HG03520 (cell line): ENCODE measurements around the gene CRYBA4.
"Not testable (repeated sequence)": the region's sequence is repeated elsewhere in the genome, so short reads cannot be mapped to it uniquely, and the experiment has no call there.

Experiments
- ATAC-seq: cut with Tn5 transposase; IDR thresholded peaks from one replicate; pipeline ENCODE4 v1.9.1; 2021; ENCODE audit warnings: mild to moderate bottlenecking, moderate library complexity; ENCODE audit not compliant: unreplicated experiment

The CRYBA4 gene

DNA sequence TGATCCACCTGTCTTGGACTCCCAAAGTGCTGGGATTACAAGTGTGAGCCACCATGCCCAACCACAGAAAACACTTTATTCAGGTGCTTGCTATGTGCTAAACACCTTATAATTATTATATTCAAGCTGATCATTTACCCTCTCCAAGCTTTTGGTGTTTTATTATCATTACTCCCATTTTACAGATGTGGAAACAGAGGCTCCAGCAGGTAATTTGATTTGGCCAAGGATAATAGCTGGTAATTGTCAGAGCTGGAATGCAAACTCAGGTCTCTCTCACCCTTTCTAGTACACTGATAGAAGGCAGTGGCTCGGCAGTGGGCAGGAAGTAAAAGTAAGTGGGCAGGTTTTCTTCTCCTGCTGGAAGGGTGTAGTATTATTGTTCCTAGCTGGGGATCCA is 28.0 kb upstream of the CRYBA4 start:
- ATAC-seq: no peak

DNA sequence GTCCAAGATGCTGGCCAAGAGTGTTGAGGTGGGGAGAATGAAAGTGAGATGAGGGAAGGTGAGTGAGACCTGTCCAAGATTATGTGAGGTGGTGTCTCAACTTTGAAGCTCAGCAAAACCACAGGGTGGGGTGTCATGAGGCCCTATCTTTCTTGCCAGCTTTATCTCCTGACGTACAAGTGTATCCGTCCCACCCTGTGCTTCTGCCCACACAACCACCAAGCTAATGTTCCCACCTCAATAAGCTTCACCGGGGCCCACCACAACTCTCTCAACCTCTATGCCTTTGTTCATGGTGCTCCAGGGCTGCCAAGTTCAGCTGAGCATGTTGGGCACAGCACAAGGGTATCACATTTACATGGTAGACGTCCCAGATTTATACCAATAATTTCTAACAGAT is 24.7 kb upstream of the CRYBA4 start:
- ATAC-seq: no peak

DNA sequence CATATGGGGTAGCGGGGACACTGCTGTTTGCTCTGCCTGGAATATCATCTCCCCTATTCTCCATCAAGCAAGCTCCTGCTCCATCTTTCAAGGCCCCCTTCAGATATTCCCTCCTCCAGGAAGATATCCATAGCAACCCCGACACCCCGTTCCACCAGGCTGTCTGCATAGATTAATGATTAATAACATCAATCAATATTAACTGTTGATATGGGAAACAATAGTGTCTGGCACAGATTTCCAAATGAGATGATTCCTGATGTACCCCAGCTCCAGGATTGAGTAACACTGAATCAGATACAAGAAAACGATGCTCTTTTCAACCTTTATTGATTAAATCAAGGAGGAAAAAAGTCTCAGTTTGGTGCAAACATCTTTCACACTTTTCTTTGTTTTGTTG is 24.3 kb upstream of the CRYBA4 start:
- ATAC-seq: no peak

DNA sequence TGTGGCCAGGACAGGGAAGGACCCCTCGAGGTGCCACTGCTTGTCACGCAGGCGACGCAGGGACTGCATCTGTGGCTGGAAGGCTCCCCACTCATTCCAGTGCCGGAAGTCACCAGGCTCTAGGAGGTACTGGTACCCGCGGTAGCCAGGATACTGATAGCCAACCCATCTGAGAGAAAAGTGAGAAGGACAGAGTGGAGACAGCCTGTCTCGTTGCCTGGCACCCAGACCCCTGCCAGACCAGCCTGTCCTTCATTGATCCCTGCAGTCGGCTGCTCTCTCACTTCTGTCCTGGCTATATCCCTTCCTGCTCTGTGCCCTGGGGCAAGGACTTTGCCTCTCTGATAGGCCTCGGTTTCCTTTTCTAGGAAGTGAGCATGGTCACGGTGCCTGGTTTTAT is 22.3 kb upstream of the CRYBA4 start:
- no peak for ATAC-seq

GRCh38 chr22:26601726-26602125 is 20.0 kb upstream of the CRYBA4 start:
- ATAC-seq: no peak

GRCh38 chr22:26602127-26602526 is 19.6 kb upstream of the CRYBA4 start:
- no peak for ATAC-seq

DNA sequence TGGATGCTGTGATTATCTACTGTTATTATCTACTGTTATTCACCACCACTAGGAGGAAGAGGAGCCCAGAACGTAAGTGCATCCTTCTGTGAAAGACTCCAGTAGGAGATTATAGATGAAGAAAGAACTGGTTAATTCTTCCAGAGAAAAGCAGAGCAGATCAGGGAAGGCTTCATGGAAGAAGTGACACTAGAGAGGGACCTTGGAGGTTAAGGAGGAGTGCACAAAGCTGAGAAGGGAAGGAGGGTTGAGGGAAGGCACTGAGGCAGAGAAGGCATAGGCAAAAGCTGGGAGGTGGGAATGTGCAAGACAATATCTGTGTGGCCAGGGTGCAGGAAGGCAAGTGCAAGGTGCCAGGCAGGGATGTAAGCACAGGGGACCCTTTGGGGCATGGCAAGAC is 17.4 kb upstream of the CRYBA4 start:
- ATAC-seq: no peak

DNA sequence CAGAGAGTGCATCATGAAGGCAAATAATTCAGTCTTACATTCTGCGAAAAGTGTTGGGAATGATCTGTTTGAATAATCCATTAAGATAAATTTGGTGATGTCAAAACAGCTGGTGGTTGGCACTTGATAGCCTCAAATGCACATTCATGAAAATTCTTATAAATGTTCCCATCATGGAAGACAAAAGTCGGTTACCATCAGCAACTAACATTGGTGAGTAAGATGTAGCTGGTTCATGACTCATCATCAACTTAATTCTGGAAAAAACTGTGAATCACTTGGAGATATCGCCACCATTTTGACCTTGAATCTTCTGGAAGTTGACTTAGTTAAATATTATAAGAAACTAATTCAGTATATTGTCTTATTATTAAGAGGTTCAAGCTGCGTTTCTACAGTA is 15.2 kb upstream of the CRYBA4 start:
- no peak for ATAC-seq

DNA sequence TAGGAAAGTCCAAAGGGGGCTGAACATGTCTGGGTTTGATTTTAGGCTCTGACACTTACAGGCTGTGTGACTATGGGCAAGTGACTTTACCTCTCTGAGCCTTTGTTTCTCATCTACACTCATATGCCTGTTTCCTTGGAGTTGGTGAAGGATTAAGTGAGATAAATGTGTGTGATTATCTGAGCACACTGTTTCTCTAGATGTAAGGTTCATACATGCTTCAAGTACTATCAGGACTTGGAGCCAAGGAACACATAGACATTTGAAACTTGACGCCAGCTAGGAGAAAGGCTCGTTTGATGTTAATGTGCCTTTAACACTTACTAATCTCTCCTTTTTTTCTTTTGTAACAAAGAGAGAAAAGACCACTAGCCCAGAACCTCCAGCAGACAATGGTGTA is 13.6 kb upstream of the CRYBA4 start:
- no peak for ATAC-seq

GRCh38 chr22:26609287-26609686 is 12.5 kb upstream of the CRYBA4 start:
- no peak for ATAC-seq

- ATAC-seq: peak; percentile 83
Observed at GRCh38 chr22:26610072-26610958, 11.4 kb upstream of the CRYBA4 start.

GRCh38 chr22:26610996-26611395 is 10.8 kb upstream of the CRYBA4 start:
- no peak for ATAC-seq

- no peak for ATAC-seq
Observed at GRCh38 chr22:26612652-26613051, 9.1 kb upstream of the CRYBA4 start.

- ATAC-seq: not testable (repeated sequence)
Observed at GRCh38 chr22:26613753-26614152, 8.0 kb upstream of the CRYBA4 start.

GRCh38 chr22:26614322-26614721 is 7.4 kb upstream of the CRYBA4 start:
- ATAC-seq: no peak

DNA sequence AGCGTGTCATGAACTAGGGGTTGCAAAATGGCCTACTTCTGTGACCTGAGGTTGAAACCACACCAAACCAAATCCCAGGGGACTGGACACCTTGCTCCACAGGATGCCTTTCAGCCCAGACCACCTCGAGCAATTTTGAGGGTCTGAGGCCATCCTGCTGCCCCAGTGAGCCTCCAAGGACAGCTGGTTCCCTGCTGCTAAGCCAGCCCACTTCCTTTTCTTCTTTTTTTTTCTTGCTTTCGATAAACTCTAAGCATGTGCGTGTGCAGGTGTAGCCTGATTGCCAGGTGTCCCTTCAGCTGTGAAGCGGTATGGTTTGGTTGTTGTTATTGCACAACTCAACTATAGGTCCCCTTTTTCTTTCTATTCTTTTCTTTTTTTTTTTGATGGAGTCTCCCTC is 6.6 kb upstream of the CRYBA4 start:
- no peak for ATAC-seq

GRCh38 chr22:26615830-26616435 is 5.8 kb upstream of the CRYBA4 start:
- ATAC-seq: no peak

GRCh38 chr22:26616650-26617049 is 5.1 kb upstream of the CRYBA4 start:
- no peak for ATAC-seq

- no peak for ATAC-seq
Observed at GRCh38 chr22:26617271-26618199, 4.2 kb upstream of the CRYBA4 start, which contains the start of gene CRYBB1. Gene CRYBB1 (minus strand): TSS chr22:26618027. CDS start chr22:26616319, 1,708 bp downstream.

DNA sequence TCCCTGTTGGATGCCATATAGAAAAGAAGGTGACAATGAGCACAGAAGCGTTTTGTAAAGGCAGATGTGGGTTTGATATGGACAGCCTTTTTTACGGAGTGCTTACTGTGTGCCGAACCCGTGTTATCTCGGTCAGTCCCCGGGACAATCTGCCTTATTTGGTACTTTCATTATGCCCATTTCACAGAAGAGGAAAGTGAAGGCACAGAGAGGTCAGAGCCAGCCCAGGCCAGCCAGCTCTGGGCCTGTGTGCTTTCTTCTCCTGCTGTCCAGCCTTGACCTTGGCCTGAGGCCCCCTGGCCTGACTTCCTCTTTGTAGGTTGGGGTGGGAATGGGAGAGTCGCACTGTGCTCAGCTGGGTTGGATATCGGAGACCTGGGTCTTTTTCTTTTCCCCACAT is 3.3 kb upstream of the CRYBA4 start:
- ATAC-seq: no peak

- ATAC-seq: no peak
Observed at GRCh38 chr22:26619510-26619909, 2.3 kb upstream of the CRYBA4 start.
